Lung (tissue), 12 donors: ENCODE data around the gene THG1L. TPM values are rescaled to one million over a fixed set of nuclear protein-coding genes. Genes with fewer than 3 reads are reported as not detected.

ENCODE experiments used
- ATAC-seq: fragments of 200-7000 bp; cut with Tn5 transposase; one replicate; pipeline ENCODE4 v1.9.1; 2020; ENCODE audit warnings: moderate number of reproducible peaks; ENCODE audit not compliant: insufficient read depth, low FRiP score
- DNase-seq, 3 donors: peaks; one replicate each; pipeline ENCODE4 v3.0.0-alpha.2; 2013 to 2017
- H3K27ac ChIP-seq, 2 donors: one replicate each; pipeline ENCODE4 v1.5.1; 2013; ENCODE audit warnings: mild to moderate bottlenecking in 2 of 2, moderate library complexity in 2 of 2, control low read depth in 1 of 2, inconsistent platforms in 1 of 2, low read depth in 1 of 2, low read length in 1 of 2
- H3K27me3 ChIP-seq, 3 donors: one replicate each; pipeline ENCODE4 v1.5.1; 2013; ENCODE audit warnings: low read length in 2 of 3; ENCODE audit not compliant: control insufficient read depth in 3 of 3, insufficient read depth in 3 of 3
- H3K36me3 ChIP-seq, 4 donors: one replicate each; pipeline ENCODE4 v1.5.1; 2013; ENCODE audit warnings: low read length in 4 of 4, mild to moderate bottlenecking in 1 of 4, moderate library complexity in 1 of 4; ENCODE audit not compliant: control insufficient read depth in 4 of 4, insufficient read depth in 4 of 4
- H3K4me1 ChIP-seq, 5 donors: one replicate each; pipeline ENCODE4 v1.5.1; 2013; ENCODE audit warnings: low read length in 5 of 5, mild to moderate bottlenecking in 2 of 5, moderate library complexity in 1 of 5; ENCODE audit not compliant: control insufficient read depth in 5 of 5, insufficient read depth in 5 of 5
- H3K4me3 ChIP-seq: one replicate; pipeline ENCODE4 v1.5.1; 2013; ENCODE audit warnings: mild to moderate bottlenecking, control low read depth, moderate library complexity
- H3K9ac ChIP-seq, 2 donors: one replicate each; pipeline ENCODE4 v1.5.1; 2013; ENCODE audit warnings: low read length in 2 of 2, control low read depth in 1 of 2; ENCODE audit not compliant: insufficient read depth in 1 of 2
- H3K9me3 ChIP-seq, 4 donors: one replicate each; pipeline ENCODE4 v1.5.1; 2013; ENCODE audit warnings: low read length in 3 of 4, mild to moderate bottlenecking in 1 of 4, moderate library complexity in 1 of 4; ENCODE audit not compliant: control insufficient read depth in 4 of 4, insufficient read depth in 3 of 4
- WGBS, 2 donors: extraction: QIAGEN DNeasy Blood & Tissue Kit; methylation state at CpG; one replicate each; pipeline ENCODE4 v1.1.7; 2013; 5-methylcytosine and 5-hydroxymethylcytosine counted together
- polyA plus RNA-seq, 2 donors: library from polyadenylated mRNA; stranded (reverse); fragments of 200-250 nt; gene quantifications; one replicate each; pipeline ENCODE4 v1.2.1, GENCODE V29; 2013
- total RNA-seq, 2 donors: library from RNA; depleted of rRNA in 1 of 2; stranded (reverse); fragments of >200 nt in 1 of 2; gene quantifications; one replicate each; pipeline ENCODE4 v1.2.1, GENCODE V29; 2014 to 2021
- TF ChIP-seq, protein P1 (sequence below): IDR thresholded peaks from 2 replicates; pipeline ENCODE4 v1.5.1; 2012; ENCODE audit warnings: mild to moderate bottlenecking; ENCODE audit errors: control extremely low read depth, extremely low read depth
- donor health status: control.
- donor health status: control.
- donor health status: Bipolar disorder and iron deficiency.
- donor health status: healthy.
- donor health status: DM: yes; HTN: yes; CAD: no.

Gene THG1L
- total and polyA plus RNA-seq, 4 donors, result 8.0 to 22.0 (median 12.1) TPM

DNA sequence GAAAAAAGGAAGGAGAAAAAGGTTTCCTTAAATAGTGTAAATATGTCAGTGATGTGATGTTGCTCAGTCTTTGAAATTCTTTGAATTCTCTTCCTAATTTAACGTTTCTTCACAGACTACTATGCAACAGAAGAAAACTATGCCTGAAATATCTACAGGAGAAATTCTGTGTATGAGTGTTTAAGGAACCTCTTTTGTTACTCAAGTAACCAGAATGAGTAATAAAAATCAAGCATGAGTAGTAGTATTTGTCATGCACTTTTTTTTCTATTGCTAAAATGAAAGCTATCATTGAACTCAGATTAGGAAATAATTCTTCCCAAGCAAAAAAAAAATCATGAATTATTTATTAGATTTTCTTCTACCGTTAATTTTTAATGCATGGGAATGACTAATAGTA is 20.3 kb upstream of the THG1L start:
- no peak for ATAC-seq
- H3K9ac ChIP-seq, result no peak overlapping the region
- 57 to 68% methylated on average over 2 of the region's 2 CpGs for WGBS, 2 donors
- no peak overlapping the region for H3K27ac ChIP-seq
- peaks cover 0 to 5% (median 0%) of the 10 kb centered on the region in 5 donors for H3K4me1 ChIP-seq
- no peak overlapping the region for H3K4me3 ChIP-seq
- H3K27me3 ChIP-seq, result no peaks in the 10 kb centered on the region
- no peak for DNase-seq
- H3K9me3 ChIP-seq, result no peaks in the 10 kb centered on the region
- no peaks in the 10 kb centered on the region for H3K36me3 ChIP-seq
- TF ChIP-seq, protein P1, sequence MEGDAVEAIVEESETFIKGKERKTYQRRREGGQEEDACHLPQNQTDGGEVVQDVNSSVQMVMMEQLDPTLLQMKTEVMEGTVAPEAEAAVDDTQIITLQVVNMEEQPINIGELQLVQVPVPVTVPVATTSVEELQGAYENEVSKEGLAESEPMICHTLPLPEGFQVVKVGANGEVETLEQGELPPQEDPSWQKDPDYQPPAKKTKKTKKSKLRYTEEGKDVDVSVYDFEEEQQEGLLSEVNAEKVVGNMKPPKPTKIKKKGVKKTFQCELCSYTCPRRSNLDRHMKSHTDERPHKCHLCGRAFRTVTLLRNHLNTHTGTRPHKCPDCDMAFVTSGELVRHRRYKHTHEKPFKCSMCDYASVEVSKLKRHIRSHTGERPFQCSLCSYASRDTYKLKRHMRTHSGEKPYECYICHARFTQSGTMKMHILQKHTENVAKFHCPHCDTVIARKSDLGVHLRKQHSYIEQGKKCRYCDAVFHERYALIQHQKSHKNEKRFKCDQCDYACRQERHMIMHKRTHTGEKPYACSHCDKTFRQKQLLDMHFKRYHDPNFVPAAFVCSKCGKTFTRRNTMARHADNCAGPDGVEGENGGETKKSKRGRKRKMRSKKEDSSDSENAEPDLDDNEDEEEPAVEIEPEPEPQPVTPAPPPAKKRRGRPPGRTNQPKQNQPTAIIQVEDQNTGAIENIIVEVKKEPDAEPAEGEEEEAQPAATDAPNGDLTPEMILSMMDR, result no peak

- no peak overlapping the region for H3K9ac ChIP-seq
- ATAC-seq, result no peak
- H3K27me3 ChIP-seq, result no peaks in the 10 kb centered on the region
- peaks cover 0 to 3% (median 0%) of the 10 kb centered on the region in 5 donors for H3K4me1 ChIP-seq
- no peak overlapping the region for H3K4me3 ChIP-seq
- no peak overlapping the region for H3K27ac ChIP-seq
- no peaks in the 10 kb centered on the region for H3K36me3 ChIP-seq
- 89 to 95% methylated on average over 4 of the region's 4 CpGs for WGBS, 2 donors
- DNase-seq, result no peak
- TF ChIP-seq, protein P1, result no peak
- no peaks in the 10 kb centered on the region for H3K9me3 ChIP-seq
These were observed 17.2 kb upstream of the THG1L start for GRCh38 chr5:157713830-157714595.

DNA sequence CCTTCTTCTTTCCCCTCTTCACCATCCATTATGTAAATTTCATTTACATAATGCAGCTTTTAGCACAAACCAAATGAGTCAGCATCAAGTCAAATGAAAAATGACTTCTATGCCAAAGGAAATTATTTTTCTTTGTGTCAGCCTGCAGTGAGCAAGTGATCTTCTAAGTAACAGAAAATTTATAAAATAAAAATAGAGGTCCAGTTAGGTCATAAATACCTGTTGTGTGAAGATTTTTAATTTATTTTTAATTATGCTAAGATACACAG is 16.7 kb upstream of the THG1L start:
- Histone ChIP-seq H3K9me3 (no peaks in the 10 kb centered on the region), H3K27me3 (no peaks in the 10 kb centered on the region), H3K36me3 (no peaks in the 10 kb centered on the region), H3K4me3 (no peak overlapping the region), H3K9ac (no peak overlapping the region), H3K27ac (no peak overlapping the region), H3K4me1 (peaks cover 0 to 3% (median 0%) of the 10 kb centered on the region in 5 donors)
- TF ChIP-seq, protein P1, result no peak
- DNase-seq (no peak), ATAC-seq (no peak)

GRCh38 chr5:157718519-157718918 is 12.7 kb upstream of the THG1L start:
- ATAC-seq, result peak; percentile 72
- WGBS, 2 donors, result 2 to 4% methylated on average over 4 of the region's 4 CpGs
- Histone ChIP-seq H3K4me3 (no peak overlapping the region), H3K4me1 (peaks cover 0 to 3% (median 0%) of the 10 kb centered on the region in 5 donors), H3K27ac (no peak overlapping the region), H3K9ac (no peak overlapping the region), H3K27me3 (no peaks in the 10 kb centered on the region), H3K9me3 (no peaks in the 10 kb centered on the region), H3K36me3 (no peaks in the 10 kb centered on the region)
- peak; percentile 19 to 85 (median 81) for DNase-seq
- TF ChIP-seq, protein P1, result peak; percentile 58
